ENCODE data around the gene LACTB.

LACTB gene

DNA sequence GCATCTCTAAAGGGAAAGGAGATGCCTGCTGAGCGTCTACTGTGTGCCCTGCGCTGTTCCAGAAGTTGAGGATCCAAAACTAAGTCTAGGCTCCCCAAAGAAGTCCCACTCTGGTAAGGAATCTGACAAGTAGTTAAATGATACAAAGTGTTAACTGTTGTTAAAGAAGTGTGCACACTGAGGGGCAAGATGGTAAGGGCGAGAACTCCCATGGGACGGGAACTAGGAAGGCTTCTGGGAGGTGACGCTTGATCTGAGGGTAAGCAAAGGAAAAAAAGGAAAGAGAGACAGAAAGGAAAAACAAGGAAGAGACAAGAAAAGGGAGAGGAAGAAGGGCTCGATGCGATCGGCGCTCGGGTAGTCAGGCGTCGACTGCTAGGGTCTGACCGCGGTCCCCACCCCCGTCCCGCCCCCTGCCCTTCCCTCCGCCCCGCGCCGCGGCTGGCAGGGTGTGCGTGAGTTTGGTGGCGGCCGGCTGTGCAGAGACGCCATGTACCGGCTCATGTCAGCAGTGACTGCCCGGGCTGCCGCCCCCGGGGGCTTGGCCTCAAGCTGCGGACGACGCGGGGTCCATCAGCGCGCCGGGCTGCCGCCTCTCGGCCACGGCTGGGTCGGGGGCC lies at the start of gene LACTB:
Gene LACTB (plus strand): TSS at position 480 of the 620 bp plus-strand sequence. CDS start 11 bp downstream, at position 491.
- in situ Hi-C loops (cut with HindIII; ENCODE audit: low pct_ligation_motif_present, low sequenced_read_pairs), result no loop called here
- peak; percentile 84 for DNase-seq
- H3K27me3 ChIP-seq (replicated peaks), result no peaks in the 10 kb centered on the region
- H3K4me3 ChIP-seq (ENCODE audit: low read depth, low read length), result peak within 1 kb of the TSS; percentile 84
- no peak for TF ChIP-seq CTCF (IDR thresholded peaks at IDR 0.05; ENCODE audit: low read depth, low read length, missing control alignments)
- peak within 1 kb of the TSS; percentile 85 for H3K27ac ChIP-seq
- H3K36me3 ChIP-seq (replicated peaks), result peaks cover 4% of the 10 kb centered on the region

- in situ Hi-C loops (cut with HindIII; ENCODE audit: low pct_ligation_motif_present, low sequenced_read_pairs), result no loop called here
- no peak overlapping the region for H3K27ac ChIP-seq
- TF ChIP-seq CTCF (IDR thresholded peaks at IDR 0.05; ENCODE audit: low read depth, low read length, missing control alignments), result no peak
- H3K27me3 ChIP-seq (replicated peaks), result no peaks in the 10 kb centered on the region
- no peak overlapping the region for H3K4me3 ChIP-seq (ENCODE audit: low read depth, low read length)
- no peak for DNase-seq
- peaks cover 53% of the 10 kb centered on the region for H3K36me3 ChIP-seq (replicated peaks)
Observed at GRCh38 chr15:63072023-63072650, 49.5 kb upstream of the LACTB start.

GRCh38 chr15:63072809-63073277 lies 48.8 kb upstream of the LACTB start:
- peaks cover 46% of the 10 kb centered on the region for H3K36me3 ChIP-seq (replicated peaks)
- no peak for TF ChIP-seq CTCF (IDR thresholded peaks at IDR 0.05; ENCODE audit: low read depth, low read length, missing control alignments)
- peak; percentile 49 for DNase-seq
- H3K27me3 ChIP-seq (replicated peaks), result no peaks in the 10 kb centered on the region
- no peak overlapping the region for H3K4me3 ChIP-seq (ENCODE audit: low read depth, low read length)
- peak overlapping the region; percentile 48 for H3K27ac ChIP-seq
- in situ Hi-C loops (cut with HindIII; ENCODE audit: low pct_ligation_motif_present, low sequenced_read_pairs), result no loop called here

- Histone ChIP-seq H3K4me3 (ENCODE audit: low read depth, low read length) (no peak overlapping the region), H3K27me3 (replicated peaks) (no peaks in the 10 kb centered on the region), H3K36me3 (replicated peaks) (peaks cover 38% of the 10 kb centered on the region), H3K27ac (peak overlapping the region; percentile 48)
- DNase-seq, result peak; percentile 51
- no peak for TF ChIP-seq CTCF (IDR thresholded peaks at IDR 0.05; ENCODE audit: low read depth, low read length, missing control alignments)
- in situ Hi-C loops (cut with HindIII; ENCODE audit: low pct_ligation_motif_present, low sequenced_read_pairs), result no loop called here
Observed at GRCh38 chr15:63073497-63074172, 48.0 kb upstream of the LACTB start.

- H3K27me3 ChIP-seq (replicated peaks), result no peaks in the 10 kb centered on the region
- H3K36me3 ChIP-seq (replicated peaks), result peaks cover 23% of the 10 kb centered on the region
- no peak overlapping the region for H3K4me3 ChIP-seq (ENCODE audit: low read depth, low read length)
- no peak for TF ChIP-seq CTCF (IDR thresholded peaks at IDR 0.05; ENCODE audit: low read depth, low read length, missing control alignments)
- in situ Hi-C loops (cut with HindIII; ENCODE audit: low pct_ligation_motif_present, low sequenced_read_pairs), result no loop called here
- peak; percentile 27 for DNase-seq
- peak overlapping the region; percentile 1 for H3K27ac ChIP-seq
Observed at GRCh38 chr15:63075015-63075983, 46.4 kb upstream of the LACTB start.
